ENCODE measurements around the gene IGFBP5.
A peak's percentile ranks its signal among the peaks of the same experiment; 100 is the strongest.

- TF ChIP-seq CTCF (IDR thresholded peaks at IDR 0.05; ENCODE audit: low read depth, low read length) (peak; percentile 31; the same call in 1 of the 2 replicates), EZH2phosphoT487 (IDR thresholded peaks at IDR 0.05; ENCODE audit: low read depth) (no peak)
Measured at GRCh38 chr2:216664593-216665034, 30.7 kb downstream of the IGFBP5 start.
